GM23338 (cell line): ENCODE results near the gene CACNA1H. TPM values are rescaled to one million over a fixed set of nuclear protein-coding genes. Genes with fewer than 3 reads are reported as not detected.
"Not testable (repeated sequence)": the region's sequence is repeated elsewhere in the genome, so short reads cannot be mapped to it uniquely, and the experiment has no call there.

Source experiments
- ATAC-seq: fragments of 200-7000 bp; cut with Tn5 transposase; 3 replicates; pipeline ENCODE4 v1.9.1; 2020
- DNase-seq: peaks from one replicate; pipeline ENCODE4 v3.0.0-alpha.2; 2015; ENCODE audit warnings: low spot score
- H2AFZ ChIP-seq: fragments of 200-600 bp; sonication (generic); 2 replicates; pipeline ENCODE4 v1.8.0; 2016; ENCODE audit warnings: antibody characterized with exemption, mild to moderate bottlenecking, moderate library complexity
- H3F3A ChIP-seq: fragments of 200-600 bp; sonication (generic); replicated peaks from 2 replicates; pipeline ENCODE4 v1.8.0; 2017; ENCODE audit warnings: antibody characterized with exemption, mixed run types, low read depth
- H3K27ac ChIP-seq: fragments of 200-600 bp; sonication (generic); 2 replicates; pipeline ENCODE4 v1.6.1; 2016; ENCODE audit warnings: low read depth
- H3K27me3 ChIP-seq: fragments of 200-600 bp; sonication (generic); 2 replicates; pipeline ENCODE4 v1.8.0; 2016; ENCODE audit warnings: mild to moderate bottlenecking, mixed run types, moderate library complexity; ENCODE audit not compliant: insufficient read depth
- H3K36me3 ChIP-seq: fragments of 200-600 bp; sonication (generic); 2 replicates; pipeline ENCODE4 v1.8.0; 2016; ENCODE audit warnings: mild to moderate bottlenecking; ENCODE audit not compliant: insufficient read depth
- H3K4me1 ChIP-seq: fragments of 200-600 bp; sonication (generic); 2 replicates; pipeline ENCODE4 v1.8.0; 2016; ENCODE audit warnings: mild to moderate bottlenecking, moderate library complexity; ENCODE audit not compliant: insufficient read depth
- H3K4me2 ChIP-seq: fragments of 200-600 bp; sonication (generic); 2 replicates; pipeline ENCODE4 v1.7.1; 2017; ENCODE audit warnings: mixed run types
- H3K4me3 ChIP-seq: fragments of 200-600 bp; sonication (generic); 2 replicates; pipeline ENCODE4 v1.6.1; 2016; ENCODE audit warnings: mixed run types
- H3K79me2 ChIP-seq: fragments of 200-600 bp; sonication (generic); replicated peaks from 2 replicates; pipeline ENCODE4 v1.8.0; 2017; ENCODE audit warnings: mild to moderate bottlenecking; ENCODE audit not compliant: insufficient read depth
- H3K9me2 ChIP-seq: fragments of 200-600 bp; sonication (generic); 2 replicates; pipeline ENCODE4 v1.8.0; 2017; ENCODE audit not compliant: insufficient read depth
- H4K20me1 ChIP-seq: fragments of 200-600 bp; sonication (generic); replicated peaks from 2 replicates; pipeline ENCODE4 v1.8.0; 2017; ENCODE audit warnings: mild to moderate bottlenecking; ENCODE audit not compliant: insufficient read depth
- H3K27ac Mint-ChIP-seq: 2 replicates; pipeline ENCODE4 v1.8.0; 2020; ENCODE audit warnings: inconsistent platforms, mild to moderate bottlenecking, moderate library complexity, mixed read lengths
- H3K27me3 Mint-ChIP-seq: 3 replicates; pipeline ENCODE4 v1.8.0; 2022; ENCODE audit warnings: low read depth, mild to moderate bottlenecking, moderate library complexity, mixed read lengths, inconsistent platforms; ENCODE audit not compliant: insufficient read depth, poor library complexity
- H3K36me3 Mint-ChIP-seq: 3 replicates; pipeline ENCODE4 v1.8.0; 2021; ENCODE audit warnings: low read depth, mild to moderate bottlenecking, inconsistent platforms, moderate library complexity, mixed read lengths
- H3K4me1 Mint-ChIP-seq: 3 replicates; pipeline ENCODE4 v1.8.0; 2020; ENCODE audit warnings: mild to moderate bottlenecking, inconsistent platforms, mixed read lengths
- H3K4me3 Mint-ChIP-seq: 3 replicates; pipeline ENCODE4 v1.8.0; 2021; ENCODE audit warnings: moderate library complexity, mild to moderate bottlenecking, inconsistent platforms, mixed read lengths
- H3K9me3 Mint-ChIP-seq: 3 replicates; pipeline ENCODE4 v1.8.0; 2020; ENCODE audit warnings: moderate library complexity, mild to moderate bottlenecking, inconsistent platforms, mixed read lengths
- CTCF ChIP-seq, 2 experiments: fragments of 200-600 bp in 1 of 2; sonication (generic) in 1 of 2; conservative IDR thresholded peaks; 2 replicates each; pipeline versions ENCODE4 v1.5.1 to v1.6.1; 2016 to 2017; ENCODE audit warnings: antibody characterized with exemption in 2 of 2, low read depth in 2 of 2, mild to moderate bottlenecking in 2 of 2, moderate library complexity in 1 of 2
- REST ChIP-seq: IDR thresholded peaks from one replicate; pipeline ENCODE4 v1.6.1; 2018; ENCODE audit warnings: antibody characterized with exemption; ENCODE audit not compliant: unreplicated experiment
- ZNF462 ChIP-seq: fragments of 250-450 bp; sonication (Bioruptor Pico); IDR thresholded peaks from 2 replicates; pipeline ENCODE4 v1.5.0; 2020; ENCODE audit warnings: mild to moderate bottlenecking, moderate library complexity
- polyA plus RNA-seq: library from polyadenylated mRNA; unstranded; fragments of >200 nt; fragmentation: Nextera tagmentation; extraction: Ambion mirVana; gene quantifications from 2 replicates; pipeline ENCODE4 v1.2.1, GENCODE V29; 2016
- total RNA-seq: library from RNA; depleted of rRNA; stranded (reverse); fragments of >200 nt; shearing (Covaris generic); gene quantifications from 2 replicates; pipeline ENCODE4 v1.2.3, GENCODE V29; 2014

The CACNA1H gene
- total and polyA plus RNA-seq, 2 experiments from 2014 or later: 3.5 to 43.3 TPM

GRCh38 chr16:1184980-1185379 is 32.1 kb downstream of the CACNA1H start (continued):
- TF ChIP-seq CTCF (conservative IDR thresholded peaks at IDR 0.05; ENCODE audit: low read depth in 2 of 2) (no peak), REST (no peak), ZNF462 (CRISPR knock-in tag) (no peak)

DNA sequence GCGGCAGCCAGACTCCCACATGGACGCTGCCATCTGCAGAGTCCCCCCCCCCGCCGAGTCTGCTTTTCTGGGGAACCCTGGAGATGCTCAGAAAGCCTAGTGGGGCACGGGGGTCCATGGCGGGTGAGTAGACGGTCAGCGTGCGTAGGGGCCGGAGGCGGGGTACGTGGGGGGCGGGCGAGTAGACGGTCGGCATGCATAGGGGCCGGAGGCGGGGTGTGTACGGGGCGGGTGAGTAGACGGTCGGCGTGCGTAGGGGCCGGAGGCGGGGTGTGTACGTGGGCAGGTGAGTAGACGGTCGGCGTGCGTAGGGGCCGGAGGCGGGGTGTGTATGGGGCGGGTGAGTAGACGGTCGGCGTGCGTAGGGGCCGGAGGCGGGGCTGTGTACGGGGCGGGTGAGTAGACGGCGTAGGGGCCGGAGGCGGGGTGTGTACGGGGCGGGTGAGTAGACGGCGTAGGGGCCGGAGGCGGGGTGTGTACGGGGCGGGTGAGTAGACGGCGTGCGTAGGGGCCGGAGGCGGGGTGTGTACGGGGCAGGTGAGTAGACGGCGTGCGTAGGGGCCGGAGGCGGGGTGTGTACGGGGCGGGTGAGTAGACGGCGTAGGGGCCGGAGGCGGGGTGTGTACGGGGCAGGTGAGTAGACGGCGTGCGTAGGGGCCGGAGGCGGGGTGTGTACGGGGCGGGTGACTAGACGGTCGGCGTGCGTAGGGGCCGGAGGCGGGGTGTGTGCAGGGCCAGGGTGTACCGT is 32.7 kb downstream of the CACNA1H start:
- DNase-seq, H3K27me3 ChIP-seq, H3K4me3 ChIP-seq, H3K4me2 ChIP-seq, H3K27ac Mint-ChIP-seq, H3K4me1 ChIP-seq, H3K9me3 Mint-ChIP-seq, ATAC-seq, H4K20me1 ChIP-seq, H3K36me3 Mint-ChIP-seq, H3F3A ChIP-seq, H3K36me3 ChIP-seq, H2AFZ ChIP-seq, H3K27ac ChIP-seq, H3K4me3 Mint-ChIP-seq, H3K79me2 ChIP-seq, H3K9me2 ChIP-seq, H3K27me3 Mint-ChIP-seq, H3K4me1 Mint-ChIP-seq: not testable (repeated sequence)
